ENCODE results near the gene CCNC.

The CCNC gene

GRCh38 chr6:99559057-99559456 is 9.4 kb downstream of the CCNC start:
- TF ChIP-seq FOXP2 (optimal IDR thresholded peaks at IDR 0.05; ENCODE audit: borderline replicate concordance, extremely low read depth, extremely low read length, insufficient read depth) (no peak), POLR2AphosphoS5 (IDR thresholded peaks at IDR 0.05; ENCODE audit: low read depth, low read length) (no peak), SIN3A (IDR thresholded peaks at IDR 0.05; ENCODE audit: borderline replicate concordance, insufficient read depth, low read length) (no peak)

- no peak for TF ChIP-seq SIN3A (IDR thresholded peaks at IDR 0.05; ENCODE audit: borderline replicate concordance, insufficient read depth, low read length)
- no peak for TF ChIP-seq REST (IDR thresholded peaks at IDR 0.05; ENCODE audit: insufficient read depth in 1 of 2, low read depth in 2 of 2, low read length in 2 of 2)
- no peak for TF ChIP-seq POLR2AphosphoS5 (IDR thresholded peaks at IDR 0.05; ENCODE audit: low read depth, low read length)
- no peak for TF ChIP-seq FOXP2 (optimal IDR thresholded peaks at IDR 0.05; ENCODE audit: borderline replicate concordance, extremely low read depth, extremely low read length, insufficient read depth)
- no peak for TF ChIP-seq TAF1 (IDR thresholded peaks at IDR 0.05; ENCODE audit: borderline replicate concordance, insufficient read depth, low read length)
These were observed 14.6 kb downstream of the CCNC start for GRCh38 chr6:99553888-99554287.

- TF ChIP-seq FOXP2 (optimal IDR thresholded peaks at IDR 0.05; ENCODE audit: borderline replicate concordance, extremely low read depth, extremely low read length, insufficient read depth) (no peak), SIN3A (IDR thresholded peaks at IDR 0.05; ENCODE audit: borderline replicate concordance, insufficient read depth, low read length) (no peak), TAF1 (IDR thresholded peaks at IDR 0.05; ENCODE audit: borderline replicate concordance, insufficient read depth, low read length) (no peak), POLR2AphosphoS5 (IDR thresholded peaks at IDR 0.05; ENCODE audit: low read depth, low read length) (no peak), REST (IDR thresholded peaks at IDR 0.05; ENCODE audit: insufficient read depth in 1 of 2, low read depth in 2 of 2, low read length in 2 of 2) (no peak)
These were observed 18.3 kb downstream of the CCNC start for GRCh38 chr6:99550046-99550748.

- TF ChIP-seq SIN3A (IDR thresholded peaks at IDR 0.05; ENCODE audit: borderline replicate concordance, insufficient read depth, low read length) (no peak), REST (IDR thresholded peaks at IDR 0.05; ENCODE audit: insufficient read depth in 1 of 2, low read depth in 2 of 2, low read length in 2 of 2) (no peak), POLR2AphosphoS5 (IDR thresholded peaks at IDR 0.05; ENCODE audit: low read depth, low read length) (no peak), FOXP2 (optimal IDR thresholded peaks at IDR 0.05; ENCODE audit: borderline replicate concordance, extremely low read depth, extremely low read length, insufficient read depth) (no peak), TAF1 (IDR thresholded peaks at IDR 0.05; ENCODE audit: borderline replicate concordance, insufficient read depth, low read length) (no peak)
These were observed 19.8 kb downstream of the CCNC start for GRCh38 chr6:99548706-99549105.

- no peak for TF ChIP-seq SIN3A (IDR thresholded peaks at IDR 0.05; ENCODE audit: borderline replicate concordance, insufficient read depth, low read length)
These were observed 20.9 kb downstream of the CCNC start for GRCh38 chr6:99547526-99547925.

GRCh38 chr6:99545442-99545841 is 23.0 kb downstream of the CCNC start:
- TF ChIP-seq TAF1 (IDR thresholded peaks at IDR 0.05; ENCODE audit: borderline replicate concordance, insufficient read depth, low read length) (no peak), POLR2AphosphoS5 (IDR thresholded peaks at IDR 0.05; ENCODE audit: low read depth, low read length) (no peak), REST (IDR thresholded peaks at IDR 0.05; ENCODE audit: insufficient read depth in 1 of 2, low read depth in 2 of 2, low read length in 2 of 2) (no peak), FOXP2 (optimal IDR thresholded peaks at IDR 0.05; ENCODE audit: borderline replicate concordance, extremely low read depth, extremely low read length, insufficient read depth) (no peak), SIN3A (IDR thresholded peaks at IDR 0.05; ENCODE audit: borderline replicate concordance, insufficient read depth, low read length) (no peak)
